Pons (tissue), 1 donor: ENCODE measurements around the gene JAKMIP1.

ENCODE experiments used
- DNase-seq: peaks from one replicate; pipeline ENCODE4 v3.0.0-alpha.2; 2016; ENCODE audit warnings: low spot score

Gene JAKMIP1

GRCh38 chr4:5992171-5992827 lies 208.1 kb downstream of the JAKMIP1 start:
- DNase-seq: no peak

GRCh38 chr4:5991405-5991804 lies 208.9 kb downstream of the JAKMIP1 start:
- DNase-seq: no peak

- no peak for DNase-seq
These were observed 209.7 kb downstream of the JAKMIP1 start for GRCh38 chr4:5990446-5991160.

- DNase-seq: no peak
These were observed 210.8 kb downstream of the JAKMIP1 start for GRCh38 chr4:5989236-5990225.

- no peak for DNase-seq
These were observed 212.1 kb downstream of the JAKMIP1 start for GRCh38 chr4:5988086-5988845.

GRCh38 chr4:5984843-5985242 lies 215.5 kb downstream of the JAKMIP1 start:
- DNase-seq: no peak

- DNase-seq: no peak
These were observed 218.0 kb downstream of the JAKMIP1 start for GRCh38 chr4:5982156-5982973.

- DNase-seq: no peak
These were observed 219.8 kb downstream of the JAKMIP1 start for GRCh38 chr4:5980436-5981155.

- no peak for DNase-seq
These were observed 220.4 kb downstream of the JAKMIP1 start for GRCh38 chr4:5979981-5980380.

- DNase-seq: no peak
These were observed 223.4 kb downstream of the JAKMIP1 start for GRCh38 chr4:5976921-5977320.

- DNase-seq: no peak
These were observed 223.9 kb downstream of the JAKMIP1 start for GRCh38 chr4:5976431-5976830.
